DOHH2 (cell line): ENCODE results near the gene SLC25A41.

ENCODE experiments used
- H3F3A ChIP-seq: fragments of 200-600 bp; sonication (generic), shearing (Covaris generic); 2 replicates; pipeline ENCODE4 v1.6.0; 2016; ENCODE audit warnings: antibody characterized with exemption, mild to moderate bottlenecking; ENCODE audit not compliant: control insufficient read depth, insufficient read depth
- H3K27ac ChIP-seq: fragments of 200-600 bp; sonication (generic); 2 replicates; pipeline ENCODE4 v1.5.1; 2014; ENCODE audit warnings: low read depth, mild to moderate bottlenecking, low read length, moderate library complexity
- H3K27me3 ChIP-seq: fragments of 200-600 bp; sonication (generic); 2 replicates; pipeline ENCODE4 v1.6.1; 2014; ENCODE audit warnings: mild to moderate bottlenecking, low read length, mixed read lengths; ENCODE audit not compliant: control insufficient read depth
- H3K36me3 ChIP-seq: fragments of 200-600 bp; sonication (generic); 2 replicates; pipeline ENCODE4 v1.6.1; 2014; ENCODE audit warnings: mild to moderate bottlenecking, low read length, moderate library complexity, mixed read lengths; ENCODE audit not compliant: control insufficient read depth
- H3K4me1 ChIP-seq: fragments of 200-600 bp; sonication (generic); 2 replicates; pipeline ENCODE4 v1.6.1; 2014; ENCODE audit warnings: mild to moderate bottlenecking, low read length, mixed read lengths; ENCODE audit not compliant: control insufficient read depth
- H3K4me2 ChIP-seq: fragments of 200-600 bp; sonication (generic); 2 replicates; pipeline ENCODE4 v1.6.0; 2014; ENCODE audit warnings: mild to moderate bottlenecking, low read length, moderate library complexity
- H3K4me3 ChIP-seq: fragments of 200-600 bp; sonication (generic); 2 replicates; pipeline ENCODE4 v1.5.1; 2014; ENCODE audit warnings: mild to moderate bottlenecking, low read length, mixed read lengths
- H3K79me2 ChIP-seq: fragments of 200-600 bp; sonication (generic); 2 replicates; pipeline ENCODE4 v1.6.1; 2014; ENCODE audit warnings: mild to moderate bottlenecking, low read length, mixed read lengths; ENCODE audit not compliant: control insufficient read depth
- H3K9me2 ChIP-seq: fragments of 200-600 bp; sonication (generic); replicated peaks from 2 replicates; pipeline ENCODE4 v1.6.1; 2014; ENCODE audit warnings: mild to moderate bottlenecking, low read length, mixed read lengths; ENCODE audit not compliant: control insufficient read depth
- H3K9me3 ChIP-seq: fragments of 200-600 bp; sonication (generic); 2 replicates; pipeline ENCODE4 v1.6.1; 2014; ENCODE audit warnings: antibody characterized with exemption, low read length, mixed read lengths; ENCODE audit not compliant: control insufficient read depth, insufficient read depth
- H4K20me1 ChIP-seq: fragments of 200-600 bp; sonication (generic); 2 replicates; pipeline ENCODE4 v1.6.0; 2014; ENCODE audit warnings: low read depth, mild to moderate bottlenecking, antibody characterized with exemption, low read length, moderate library complexity; ENCODE audit not compliant: control insufficient read depth, insufficient read depth
- CTCF ChIP-seq: fragments of 200-600 bp; sonication (generic); IDR thresholded peaks from one replicate; pipeline ENCODE4 v1.5.1; 2014; ENCODE audit warnings: antibody characterized with exemption, mild to moderate bottlenecking, low read depth, low read length; ENCODE audit not compliant: poor library complexity, severe bottlenecking
- EZH2phosphoT487 ChIP-seq: fragments of 200-600 bp; sonication (generic); IDR thresholded peaks from 2 replicates; pipeline ENCODE4 v1.6.1; 2017; ENCODE audit warnings: borderline replicate concordance, mild to moderate bottlenecking, antibody characterized with exemption, low read length, moderate library complexity, mixed read lengths

SLC25A41 gene

GRCh38 chr19:6481541-6482342 is 48.2 kb upstream of the SLC25A41 start, which contains the start of gene DENND1C:
Gene DENND1C (minus strand): TSS chr19:6481787. CDS start chr19:6481695, 92 bp downstream.
- no peaks in the 10 kb centered on the region for H4K20me1 ChIP-seq
- peak within 1 kb of the TSS; percentile 97 for H3K4me3 ChIP-seq
- no peaks in the 10 kb centered on the region for H3F3A ChIP-seq

GRCh38 chr19:6480848-6481415 is 47.4 kb upstream of the SLC25A41 start:
- peaks cover 3% of the 10 kb centered on the region; the same call in 1 of the 2 replicates for H3K9me3 ChIP-seq
- H3K4me1 ChIP-seq = peaks cover 23% of the 10 kb centered on the region
- H3K36me3 ChIP-seq = peaks cover 16% of the 10 kb centered on the region
- H3K79me2 ChIP-seq = peaks cover 9% of the 10 kb centered on the region
- TF ChIP-seq CTCF = no peak
- peak overlapping the region; percentile 97 for H3K4me3 ChIP-seq
- H3K27ac ChIP-seq = peak overlapping the region; percentile 65
- H3K4me2 ChIP-seq = peak overlapping the region; percentile 96
- no peaks in the 10 kb centered on the region for H4K20me1 ChIP-seq
- H3F3A ChIP-seq = no peaks in the 10 kb centered on the region
- no peaks in the 10 kb centered on the region for H3K27me3 ChIP-seq
- no peaks in the 10 kb centered on the region for H3K9me2 ChIP-seq

More at GRCh38 chr19:6481541-6482342, 48.2 kb upstream of the SLC25A41 start, which contains the start of gene DENND1C:
- peaks cover 9% of the 10 kb centered on the region for H3K79me2 ChIP-seq
- peak within 1 kb of the TSS; percentile 65 for H3K27ac ChIP-seq
- H3K4me1 ChIP-seq = peaks cover 20% of the 10 kb centered on the region
- TF ChIP-seq EZH2phosphoT487 = no peak
- TF ChIP-seq CTCF = peak; percentile 15
- peaks cover 8% of the 10 kb centered on the region for H3K36me3 ChIP-seq
- no peaks in the 10 kb centered on the region for H3K9me3 ChIP-seq
- peak within 1 kb of the TSS; percentile 96 for H3K4me2 ChIP-seq
- H3K27me3 ChIP-seq = no peaks in the 10 kb centered on the region
- H3K9me2 ChIP-seq = no peaks in the 10 kb centered on the region

- H3K36me3 ChIP-seq = peaks cover 23% of the 10 kb centered on the region
- no peak overlapping the region for H3K4me3 ChIP-seq
- peaks cover 23% of the 10 kb centered on the region for H3K4me1 ChIP-seq
- no peak for TF ChIP-seq CTCF
- TF ChIP-seq EZH2phosphoT487 = no peak
- H3K79me2 ChIP-seq = peaks cover 9% of the 10 kb centered on the region
- no peak overlapping the region; the same call in 1 of the 2 replicates for H3K4me2 ChIP-seq
- H4K20me1 ChIP-seq = no peaks in the 10 kb centered on the region
- no peak overlapping the region for H3K27ac ChIP-seq
- no peaks in the 10 kb centered on the region for H3K27me3 ChIP-seq
- H3K9me2 ChIP-seq = no peaks in the 10 kb centered on the region
- H3K9me3 ChIP-seq = peaks cover 3% of the 10 kb centered on the region; the same call in 1 of the 2 replicates
- no peaks in the 10 kb centered on the region for H3F3A ChIP-seq
Measured at GRCh38 chr19:6479836-6480398, 46.4 kb upstream of the SLC25A41 start.
